Cerebellar nuclear complex (tissue), 1 donor: ENCODE measurements around the gene MPND.

Source experiments
- DNase-seq, 2 experiments: peaks; one replicate each; lab custom pipeline; 2025; lab: John Stamatoyannopoulos, UW

MPND gene

DNA sequence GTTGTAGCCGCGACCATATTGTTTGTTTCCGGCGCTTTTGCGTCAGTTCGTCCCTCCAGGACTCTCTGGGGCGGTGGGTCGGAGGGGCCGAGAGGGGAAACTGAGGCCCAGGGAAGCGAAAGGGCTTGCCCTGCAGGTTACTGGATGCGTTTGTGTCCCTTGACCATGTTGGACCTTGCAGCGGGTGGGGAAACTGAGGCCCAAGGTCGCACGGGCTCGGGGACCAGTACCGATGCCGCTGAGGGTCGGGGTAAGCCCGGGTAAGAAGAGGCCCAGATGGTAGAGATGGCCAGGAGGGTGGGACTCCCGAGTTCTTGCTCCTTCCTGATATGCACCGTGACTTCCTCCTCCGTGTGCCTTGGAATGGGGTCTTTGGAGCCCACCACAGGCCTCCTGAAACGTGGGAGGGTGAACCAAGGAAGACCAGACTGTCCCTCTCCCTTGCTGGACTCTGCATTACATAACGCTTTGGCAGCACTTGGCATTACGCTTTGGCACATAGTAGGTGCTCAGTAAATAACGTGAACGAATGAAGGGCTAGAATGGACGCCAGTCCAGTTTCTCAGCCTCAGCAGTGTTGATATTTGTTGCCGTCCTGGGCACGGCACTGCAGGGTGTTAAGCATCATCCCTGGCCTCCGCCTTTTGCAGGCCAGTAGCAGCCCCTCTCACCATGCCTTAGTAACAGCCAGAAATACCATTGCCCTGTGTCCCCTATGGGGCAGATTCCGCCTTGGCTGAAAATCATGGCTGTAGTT is 59.8 kb downstream of the MPND start:
- DNase-seq = no peak

- no peak for DNase-seq
These were observed 62.6 kb downstream of the MPND start for GRCh38 chr19:4405977-4406376.

DNA sequence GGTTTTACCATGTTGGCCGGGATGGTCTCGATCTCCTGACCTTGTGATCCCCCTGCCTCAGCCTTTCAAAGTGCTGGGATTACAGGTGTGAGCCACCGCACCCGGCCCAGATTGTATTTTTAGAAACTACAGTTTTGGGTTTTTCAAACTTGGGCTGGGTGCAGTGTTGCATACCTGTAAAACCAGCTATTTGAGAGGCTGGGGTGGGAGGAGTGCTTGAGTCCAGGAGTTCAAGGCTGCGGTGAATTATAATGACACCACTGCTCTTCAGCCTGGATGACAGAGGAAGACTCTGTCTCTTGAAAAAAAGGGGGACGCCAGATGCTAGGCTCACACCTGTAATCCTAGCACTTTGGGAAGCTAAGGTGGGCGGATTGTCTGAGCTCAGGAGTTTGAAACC is 63.3 kb downstream of the MPND start:
- DNase-seq = no peak

GRCh38 chr19:4409123-4409933 is 66.0 kb downstream of the MPND start:
- DNase-seq = no peak
